Loucy (cell line): ENCODE measurements around the gene PRKCE.

Experiments used
- H2AFZ ChIP-seq: fragments of 200-600 bp; sonication (generic); 2 replicates; pipeline ENCODE4 v1.6.0; 2016; ENCODE audit warnings: antibody characterized with exemption, mild to moderate bottlenecking, low read length, moderate library complexity
- H3F3A ChIP-seq: fragments of 200-600 bp; 2 replicates; pipeline ENCODE4 v1.6.0; 2016; ENCODE audit warnings: antibody characterized with exemption, low read depth, mild to moderate bottlenecking
- H3K27me3 ChIP-seq: fragments of 200-600 bp; sonication (generic); 2 replicates; pipeline ENCODE4 v1.6.1; 2014; ENCODE audit warnings: low read length, mild to moderate bottlenecking; ENCODE audit not compliant: insufficient read depth, poor library complexity, severe bottlenecking
- H3K36me3 ChIP-seq: fragments of 200-600 bp; sonication (generic); 2 replicates; pipeline ENCODE4 v1.6.1; 2016; ENCODE audit warnings: low read length; ENCODE audit not compliant: insufficient read depth
- H3K4me1 ChIP-seq: fragments of 200-600 bp; sonication (generic); 2 replicates; pipeline ENCODE4 v1.5.1; 2014; ENCODE audit warnings: low read length, mild to moderate bottlenecking; ENCODE audit not compliant: insufficient read depth, poor library complexity, severe bottlenecking
- H3K4me2 ChIP-seq: fragments of 200-600 bp; sonication (generic); 2 replicates; pipeline ENCODE4 v1.6.0; 2014; ENCODE audit warnings: antibody characterized with exemption, low read length, low read depth, mild to moderate bottlenecking; ENCODE audit not compliant: poor library complexity, severe bottlenecking
- H3K4me3 ChIP-seq: fragments of 200-600 bp; sonication (generic); 2 replicates; pipeline ENCODE4 v1.5.1; 2014; ENCODE audit warnings: low read length, mild to moderate bottlenecking, mixed read lengths; ENCODE audit not compliant: poor library complexity, severe bottlenecking
- H3K79me2 ChIP-seq: fragments of 200-600 bp; sonication (generic); 2 replicates; pipeline ENCODE4 v1.6.1; 2014; ENCODE audit warnings: low read length; ENCODE audit not compliant: insufficient read depth
- H3K9ac ChIP-seq: fragments of 200-600 bp; sonication (generic); 2 replicates; pipeline ENCODE4 v1.6.0; 2014; ENCODE audit warnings: mild to moderate bottlenecking, low read depth, low read length, moderate library complexity; ENCODE audit not compliant: poor library complexity, severe bottlenecking
- H3K9me2 ChIP-seq: fragments of 200-600 bp; sonication (generic); replicated peaks from 2 replicates; pipeline ENCODE4 v1.6.1; 2016; ENCODE audit warnings: low read depth, low read length, mixed read lengths
- H3K9me3 ChIP-seq: fragments of 200-600 bp; sonication (generic); 2 replicates; pipeline ENCODE4 v1.6.1; 2014; ENCODE audit warnings: mild to moderate bottlenecking, antibody characterized with exemption, low read length, low read depth; ENCODE audit not compliant: insufficient read depth
- H4K20me1 ChIP-seq: fragments of 200-600 bp; sonication (generic); 2 replicates; pipeline ENCODE4 v1.6.0; 2014; ENCODE audit warnings: antibody characterized with exemption, low read length, mild to moderate bottlenecking; ENCODE audit not compliant: insufficient read depth, poor library complexity, severe bottlenecking
- EZH2phosphoT487 ChIP-seq: fragments of 200-600 bp; IDR thresholded peaks from 2 replicates; pipeline ENCODE4 v1.6.1; 2018; ENCODE audit warnings: antibody characterized with exemption, mild to moderate bottlenecking, moderate library complexity, borderline replicate concordance
- TF ChIP-seq, protein P1 (sequence below): fragments of 200-600 bp; sonication (generic); conservative IDR thresholded peaks from 2 replicates; pipeline ENCODE4 v1.5.1; 2014; ENCODE audit warnings: mild to moderate bottlenecking, antibody characterized with exemption, low read length

Gene PRKCE

DNA sequence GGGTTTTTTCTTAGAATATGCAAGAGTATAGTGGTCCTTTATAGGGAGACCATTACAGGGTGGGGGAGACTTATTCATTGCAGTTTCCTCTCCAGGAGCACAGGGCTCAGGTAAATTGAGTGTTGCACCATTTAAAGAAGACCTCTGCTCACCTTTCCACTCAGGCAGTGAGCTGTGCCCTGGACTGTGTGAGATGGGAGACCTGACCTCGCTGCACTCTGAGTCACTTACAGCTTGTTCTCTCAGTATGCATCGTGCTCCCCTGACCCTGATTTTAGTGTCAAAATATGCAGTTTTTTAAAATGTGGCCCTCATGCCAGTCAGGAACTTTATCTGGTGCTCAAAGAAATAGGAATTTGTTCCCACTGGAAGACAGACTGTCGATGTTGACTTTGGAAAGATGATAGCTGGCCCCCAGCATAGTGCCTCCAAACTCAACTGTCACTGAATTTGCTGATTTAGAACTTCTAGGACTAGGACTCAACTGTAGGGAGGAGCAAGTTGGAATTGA, 499.0 kb downstream of the PRKCE start:
- no peaks in the 10 kb centered on the region for H3K79me2 ChIP-seq
- no peaks in the 10 kb centered on the region for H3K9me3 ChIP-seq
- no peak overlapping the region for H2AFZ ChIP-seq
- TF ChIP-seq, protein P1, sequence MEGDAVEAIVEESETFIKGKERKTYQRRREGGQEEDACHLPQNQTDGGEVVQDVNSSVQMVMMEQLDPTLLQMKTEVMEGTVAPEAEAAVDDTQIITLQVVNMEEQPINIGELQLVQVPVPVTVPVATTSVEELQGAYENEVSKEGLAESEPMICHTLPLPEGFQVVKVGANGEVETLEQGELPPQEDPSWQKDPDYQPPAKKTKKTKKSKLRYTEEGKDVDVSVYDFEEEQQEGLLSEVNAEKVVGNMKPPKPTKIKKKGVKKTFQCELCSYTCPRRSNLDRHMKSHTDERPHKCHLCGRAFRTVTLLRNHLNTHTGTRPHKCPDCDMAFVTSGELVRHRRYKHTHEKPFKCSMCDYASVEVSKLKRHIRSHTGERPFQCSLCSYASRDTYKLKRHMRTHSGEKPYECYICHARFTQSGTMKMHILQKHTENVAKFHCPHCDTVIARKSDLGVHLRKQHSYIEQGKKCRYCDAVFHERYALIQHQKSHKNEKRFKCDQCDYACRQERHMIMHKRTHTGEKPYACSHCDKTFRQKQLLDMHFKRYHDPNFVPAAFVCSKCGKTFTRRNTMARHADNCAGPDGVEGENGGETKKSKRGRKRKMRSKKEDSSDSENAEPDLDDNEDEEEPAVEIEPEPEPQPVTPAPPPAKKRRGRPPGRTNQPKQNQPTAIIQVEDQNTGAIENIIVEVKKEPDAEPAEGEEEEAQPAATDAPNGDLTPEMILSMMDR: no peak
- TF ChIP-seq EZH2phosphoT487: no peak
- no peaks in the 10 kb centered on the region for H3K27me3 ChIP-seq
- H3K4me3 ChIP-seq: no peak overlapping the region
- H3K9ac ChIP-seq: no peak overlapping the region
- peaks cover 23% of the 10 kb centered on the region for H3K4me1 ChIP-seq
- H3F3A ChIP-seq: no peaks in the 10 kb centered on the region
- H3K9me2 ChIP-seq: no peaks in the 10 kb centered on the region
- peaks cover 24% of the 10 kb centered on the region; the same call in 1 of the 2 replicates for H3K36me3 ChIP-seq
- no peaks in the 10 kb centered on the region for H4K20me1 ChIP-seq
- no peak overlapping the region for H3K4me2 ChIP-seq

DNA sequence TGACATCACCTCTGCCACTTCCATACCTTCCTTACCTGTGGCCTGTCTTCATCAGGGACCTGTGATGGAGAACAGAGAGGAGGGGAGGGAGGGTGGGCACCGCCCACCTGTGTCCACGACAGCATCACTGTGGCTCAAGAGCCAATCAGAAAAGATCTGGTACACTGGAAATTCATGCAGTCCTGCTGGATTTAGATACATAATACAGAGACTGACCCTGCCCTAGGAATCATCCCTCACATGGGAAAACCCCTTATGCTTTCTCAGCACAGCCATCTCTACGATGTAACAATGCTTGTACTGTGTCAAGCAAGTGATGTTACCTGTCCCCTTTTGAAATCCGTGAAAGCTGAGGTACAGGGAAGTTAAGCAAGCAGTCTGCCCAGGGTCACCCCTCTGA, 500.1 kb downstream of the PRKCE start:
- Histone ChIP-seq H2AFZ (no peak overlapping the region), H3K79me2 (no peaks in the 10 kb centered on the region), H3K9ac (no peak overlapping the region), H3K4me2 (no peak overlapping the region), H3K9me2 (no peaks in the 10 kb centered on the region), H3K27me3 (no peaks in the 10 kb centered on the region), H3F3A (no peaks in the 10 kb centered on the region), H4K20me1 (no peaks in the 10 kb centered on the region), H3K9me3 (no peaks in the 10 kb centered on the region), H3K36me3 (peaks cover 27% of the 10 kb centered on the region; the same call in 1 of the 2 replicates), H3K4me1 (peaks cover 12% of the 10 kb centered on the region), H3K4me3 (no peak overlapping the region)
- TF ChIP-seq, protein P1: no peak
- no peak for TF ChIP-seq EZH2phosphoT487

DNA sequence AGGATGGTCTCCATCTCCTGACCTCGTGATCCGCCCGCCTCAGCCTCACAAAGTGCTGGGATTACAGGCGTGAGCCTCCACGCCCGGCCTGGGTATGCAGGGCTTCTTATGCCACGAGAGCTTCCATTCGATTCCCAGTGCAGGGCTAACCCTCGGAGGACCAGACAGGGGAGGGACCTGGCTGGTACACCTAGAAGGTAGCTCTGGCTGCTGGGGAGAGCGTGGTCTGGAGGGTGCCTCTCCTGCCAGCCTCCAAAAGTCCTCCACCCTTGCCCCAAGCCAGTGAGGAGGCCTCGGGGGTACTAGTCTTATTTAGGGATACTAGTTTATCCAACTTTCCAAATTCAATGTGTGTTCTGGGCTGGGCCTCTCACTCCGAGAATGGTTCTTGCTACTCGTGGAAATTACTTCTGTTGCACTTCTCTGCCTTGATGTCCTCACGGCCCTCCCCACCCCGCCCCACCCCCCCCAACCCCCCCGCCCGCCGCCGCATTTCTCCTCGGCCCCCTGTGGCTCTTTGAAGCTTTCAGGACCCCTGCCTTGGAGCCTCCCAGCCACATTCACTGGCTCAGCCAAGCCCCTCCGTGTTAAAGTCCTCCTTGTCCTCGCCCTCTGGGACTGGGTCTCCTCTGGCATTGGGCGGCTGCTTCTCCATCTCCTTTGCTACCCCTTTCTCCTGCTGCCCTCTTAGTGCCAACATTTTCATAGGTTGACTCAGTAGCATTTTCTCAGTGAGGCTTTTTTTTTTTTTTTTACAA, 502.7 kb downstream of the PRKCE start:
- Histone ChIP-seq H3K79me2 (no peaks in the 10 kb centered on the region), H3K9me2 (no peaks in the 10 kb centered on the region), H3K36me3 (peaks cover 38% of the 10 kb centered on the region; the same call in 1 of the 2 replicates), H3K9ac (no peak overlapping the region), H4K20me1 (no peaks in the 10 kb centered on the region), H3K9me3 (no peaks in the 10 kb centered on the region), H3K4me2 (no peak overlapping the region), H3K27me3 (no peaks in the 10 kb centered on the region), H2AFZ (no peak overlapping the region), H3K4me1 (no peaks in the 10 kb centered on the region), H3F3A (no peaks in the 10 kb centered on the region), H3K4me3 (no peak overlapping the region)
- no peak for TF ChIP-seq EZH2phosphoT487
- TF ChIP-seq, protein P1: no peak
